ENCODE results near the gene CALR3. TPM values are rescaled to one million over a fixed set of nuclear protein-coding genes. Genes with fewer than 3 reads are reported as not detected.
"Not testable (repeated sequence)": the region's sequence is repeated elsewhere in the genome, so short reads cannot be mapped to it uniquely, and the experiment has no call there.

CALR3 gene
- total and polyA plus RNA-seq, 4 donors = 0.20 to 0.39 TPM; not detected in 2

- 93% methylated on average over 10 of the region's 14 CpGs for WGBS (ENCODE audit: insufficient coverage)
- Histone ChIP-seq H3K27me3 (ENCODE audit: control insufficient read depth, insufficient read depth, low read length) (no peaks in the 10 kb centered on the region), H3K4me3 (ENCODE audit: low read depth, low read length) (no peak overlapping the region), H3K27ac (ENCODE audit: low read depth, low read length) (no peak overlapping the region), H3K36me3 (ENCODE audit: control insufficient read depth, insufficient read depth, low read length) (peaks cover 99% of the 10 kb centered on the region), H3K4me1 (ENCODE audit: control insufficient read depth, insufficient read depth, low read length) (no peaks in the 10 kb centered on the region), H3K9me3 (ENCODE audit: control insufficient read depth, insufficient read depth, low read length) (no peaks in the 10 kb centered on the region)
- DNase-seq (ENCODE audit: low read depth in 4 of 6, low spot score in 6 of 6) = no peak
Observed at GRCh38 chr19:16516923-16517610, 21.1 kb upstream of the CALR3 start.

DNA sequence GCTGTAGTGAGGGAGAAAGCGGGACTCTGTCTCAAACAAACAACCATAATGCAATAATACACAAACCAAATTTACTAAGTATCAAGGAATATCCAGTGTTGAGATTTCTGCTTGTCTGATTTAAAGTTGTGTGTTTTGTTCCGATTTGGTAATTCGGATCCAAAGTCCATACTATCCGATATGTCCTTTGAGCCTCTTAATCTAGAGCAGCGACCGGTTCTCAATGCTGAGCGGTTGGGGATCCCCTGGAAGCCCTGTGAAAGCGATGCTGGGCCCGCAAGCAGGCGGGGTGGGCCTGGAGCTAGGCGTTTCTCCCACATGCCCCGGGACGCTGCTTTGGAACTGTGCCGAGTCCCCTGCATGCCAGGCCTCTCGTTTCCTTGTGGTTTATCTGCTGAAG lies 20.4 kb upstream of the CALR3 start:
- Histone ChIP-seq H3K4me3 (ENCODE audit: low read depth, low read length) (no peak overlapping the region), H3K36me3 (ENCODE audit: control insufficient read depth, insufficient read depth, low read length) (peaks cover 99% of the 10 kb centered on the region), H3K27me3 (ENCODE audit: control insufficient read depth, insufficient read depth, low read length) (no peaks in the 10 kb centered on the region), H3K9me3 (ENCODE audit: control insufficient read depth, insufficient read depth, low read length) (no peaks in the 10 kb centered on the region), H3K27ac (ENCODE audit: low read depth, low read length) (no peak overlapping the region), H3K4me1 (ENCODE audit: control insufficient read depth, insufficient read depth, low read length) (no peaks in the 10 kb centered on the region)
- WGBS (ENCODE audit: insufficient coverage) = 89% methylated on average over 14 of the region's 15 CpGs
- no peak for DNase-seq (ENCODE audit: low read depth in 4 of 6, low spot score in 6 of 6)

- Histone ChIP-seq H3K27ac (ENCODE audit: low read depth, low read length) (no peak overlapping the region), H3K36me3 (ENCODE audit: control insufficient read depth, insufficient read depth, low read length) (peaks cover 96% of the 10 kb centered on the region), H3K4me3 (ENCODE audit: low read depth, low read length) (no peak overlapping the region)
Observed at GRCh38 chr19:16514383-16515019, 18.5 kb upstream of the CALR3 start.

DNA sequence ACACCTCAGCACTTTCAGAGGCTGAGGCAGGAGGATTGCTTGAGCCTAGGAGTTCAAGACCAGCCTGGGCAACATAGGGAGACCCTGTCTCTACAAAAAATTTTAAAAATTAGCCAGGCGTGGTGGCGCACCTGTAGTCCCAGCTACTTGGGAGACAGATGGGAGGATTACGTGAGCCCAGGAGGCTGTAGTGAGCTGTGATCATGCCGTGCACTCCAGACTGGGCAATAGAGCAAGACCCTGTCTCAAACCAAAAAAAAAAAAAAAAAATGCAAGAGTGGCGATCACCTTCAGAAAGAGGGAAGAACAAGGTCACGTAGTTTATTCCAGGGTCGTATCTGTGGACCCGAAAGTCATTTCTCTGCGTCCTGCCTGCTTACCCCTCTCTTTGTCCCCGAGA lies 16.6 kb upstream of the CALR3 start:
- H3K9me3 ChIP-seq (ENCODE audit: control insufficient read depth, insufficient read depth, low read length); H3K4me3 ChIP-seq (ENCODE audit: low read depth, low read length); DNase-seq (ENCODE audit: low read depth in 4 of 6, low spot score in 6 of 6); H3K27me3 ChIP-seq (ENCODE audit: control insufficient read depth, insufficient read depth, low read length); H3K27ac ChIP-seq (ENCODE audit: low read depth, low read length): not testable (repeated sequence)
- peaks cover 88% of the 10 kb centered on the region for H3K36me3 ChIP-seq (ENCODE audit: control insufficient read depth, insufficient read depth, low read length)
- H3K4me1 ChIP-seq (ENCODE audit: control insufficient read depth, insufficient read depth, low read length) = peaks cover 20% of the 10 kb centered on the region
- WGBS (ENCODE audit: insufficient coverage) = 95% methylated on average over 8 of the region's 10 CpGs

More at GRCh38 chr19:16514383-16515019, 18.5 kb upstream of the CALR3 start:
- no peaks in the 10 kb centered on the region for H3K9me3 ChIP-seq (ENCODE audit: control insufficient read depth, insufficient read depth, low read length)
- peaks cover 11% of the 10 kb centered on the region for H3K4me1 ChIP-seq (ENCODE audit: control insufficient read depth, insufficient read depth, low read length)
- H3K27me3 ChIP-seq (ENCODE audit: control insufficient read depth, insufficient read depth, low read length) = no peaks in the 10 kb centered on the region
- WGBS (ENCODE audit: insufficient coverage) = 91% methylated on average over 20 of the region's 24 CpGs
- no peak for DNase-seq (ENCODE audit: low read depth in 4 of 6, low spot score in 6 of 6)

DNA sequence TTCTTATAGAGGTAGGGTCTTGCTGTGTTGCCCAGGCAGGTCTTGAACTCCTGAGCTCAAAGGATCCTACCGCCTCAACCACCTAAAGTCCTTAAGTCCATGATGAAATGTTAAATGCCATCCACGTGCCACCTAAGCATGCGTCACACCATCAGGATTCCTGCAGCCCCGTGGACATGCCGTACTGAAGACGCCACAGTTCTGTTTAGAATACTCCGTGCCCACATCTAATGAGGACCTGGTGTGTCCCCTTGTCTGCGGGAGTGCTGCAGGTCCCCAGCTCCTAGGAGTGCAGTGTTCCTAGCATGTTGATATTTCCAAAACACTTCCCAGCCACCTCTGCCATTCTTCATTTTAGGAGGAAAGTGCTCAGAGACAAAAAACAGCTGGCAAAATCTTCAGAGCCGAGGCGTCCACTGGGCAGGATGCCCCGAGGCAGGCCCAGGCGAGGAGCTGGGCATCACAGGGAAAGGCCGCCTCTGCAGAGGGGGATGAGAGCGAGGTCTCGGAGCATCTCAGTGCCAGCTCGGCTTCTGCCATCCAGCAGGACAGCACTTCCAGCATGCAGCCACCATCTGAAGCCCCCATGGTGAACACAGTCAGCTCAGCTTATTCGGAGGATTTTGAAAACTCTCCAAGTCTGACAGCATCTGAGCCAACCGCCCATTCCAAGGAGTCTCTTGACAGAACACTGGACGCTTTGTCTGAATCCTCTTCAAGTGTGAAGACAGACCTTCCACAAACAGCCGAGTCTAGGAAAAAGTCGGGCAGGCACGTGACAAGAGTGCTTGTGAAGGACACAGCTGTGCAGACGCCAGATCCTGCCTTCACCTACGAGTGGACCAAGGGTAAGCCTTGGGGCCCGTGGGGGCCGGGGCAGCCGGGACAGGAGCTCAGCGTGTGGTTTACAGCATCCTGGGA lies 13.4 kb upstream of the CALR3 start:
- H3K27me3 ChIP-seq (ENCODE audit: control insufficient read depth, insufficient read depth, low read length) = no peaks in the 10 kb centered on the region
- WGBS (ENCODE audit: insufficient coverage) = 56% methylated on average over 26 of the region's 28 CpGs
- H3K27ac ChIP-seq (ENCODE audit: low read depth, low read length) = peak overlapping the region; percentile 84
- H3K9me3 ChIP-seq (ENCODE audit: control insufficient read depth, insufficient read depth, low read length) = no peaks in the 10 kb centered on the region
- peaks cover 65% of the 10 kb centered on the region for H3K36me3 ChIP-seq (ENCODE audit: control insufficient read depth, insufficient read depth, low read length)
- H3K4me3 ChIP-seq (ENCODE audit: low read depth, low read length) = no peak overlapping the region
- DNase-seq (ENCODE audit: low read depth in 4 of 6, low spot score in 6 of 6) = peak; percentile 70 to 96 (median 82)
- peaks cover 20% of the 10 kb centered on the region for H3K4me1 ChIP-seq (ENCODE audit: control insufficient read depth, insufficient read depth, low read length)

DNA sequence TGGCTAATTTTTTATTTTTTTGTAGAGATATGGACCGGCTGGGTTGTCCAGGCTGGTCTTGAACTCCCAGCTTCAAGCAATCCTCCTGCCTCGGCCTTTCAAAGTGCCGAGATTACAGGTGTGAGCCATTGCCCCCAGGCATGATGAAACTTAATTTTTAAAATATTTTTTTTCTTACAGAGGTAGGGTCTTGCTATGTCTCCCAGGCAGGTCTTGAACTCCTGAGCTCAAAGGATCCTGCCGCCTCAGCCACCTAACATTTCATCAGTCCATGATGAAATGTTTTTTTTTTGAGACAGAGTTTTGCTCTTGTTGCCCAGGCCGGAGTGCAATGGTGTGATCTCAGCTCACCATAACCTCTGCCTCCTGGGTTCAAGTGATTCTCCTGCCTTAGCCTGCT lies 12.6 kb upstream of the CALR3 start:
- DNase-seq (ENCODE audit: low read depth in 4 of 6, low spot score in 6 of 6) = no peak
- peaks cover 65% of the 10 kb centered on the region for H3K36me3 ChIP-seq (ENCODE audit: control insufficient read depth, insufficient read depth, low read length)
- H3K27ac ChIP-seq (ENCODE audit: low read depth, low read length) = no peak overlapping the region
- H3K4me3 ChIP-seq (ENCODE audit: low read depth, low read length) = no peak overlapping the region
- 100% methylated on average over 2 of the region's 5 CpGs for WGBS (ENCODE audit: insufficient coverage)
- no peaks in the 10 kb centered on the region for H3K27me3 ChIP-seq (ENCODE audit: control insufficient read depth, insufficient read depth, low read length)
- no peaks in the 10 kb centered on the region for H3K9me3 ChIP-seq (ENCODE audit: control insufficient read depth, insufficient read depth, low read length)
- H3K4me1 ChIP-seq (ENCODE audit: control insufficient read depth, insufficient read depth, low read length) = peaks cover 20% of the 10 kb centered on the region

GRCh38 chr19:16506961-16507360 lies 11.0 kb upstream of the CALR3 start:
- WGBS (ENCODE audit: insufficient coverage) = 96% methylated on average over 5 of the region's 6 CpGs
- H3K4me3 ChIP-seq (ENCODE audit: low read depth, low read length) = no peak overlapping the region
- peaks cover 64% of the 10 kb centered on the region for H3K36me3 ChIP-seq (ENCODE audit: control insufficient read depth, insufficient read depth, low read length)
- H3K4me1 ChIP-seq (ENCODE audit: control insufficient read depth, insufficient read depth, low read length) = peaks cover 20% of the 10 kb centered on the region
- DNase-seq (ENCODE audit: low read depth in 4 of 6, low spot score in 6 of 6) = no peak
- no peaks in the 10 kb centered on the region for H3K9me3 ChIP-seq (ENCODE audit: control insufficient read depth, insufficient read depth, low read length)
- H3K27me3 ChIP-seq (ENCODE audit: control insufficient read depth, insufficient read depth, low read length) = no peaks in the 10 kb centered on the region
- H3K27ac ChIP-seq (ENCODE audit: low read depth, low read length) = no peak overlapping the region

- not testable (repeated sequence) for H3K4me3 ChIP-seq (ENCODE audit: low read depth, low read length); H3K9me3 ChIP-seq (ENCODE audit: control insufficient read depth, insufficient read depth, low read length); DNase-seq (ENCODE audit: low read depth in 4 of 6, low spot score in 6 of 6); H3K27me3 ChIP-seq (ENCODE audit: control insufficient read depth, insufficient read depth, low read length); H3K27ac ChIP-seq (ENCODE audit: low read depth, low read length)
- 100% methylated on average over 4 of the region's 11 CpGs for WGBS (ENCODE audit: insufficient coverage)
- H3K36me3 ChIP-seq (ENCODE audit: control insufficient read depth, insufficient read depth, low read length) = peaks cover 60% of the 10 kb centered on the region
- peaks cover 20% of the 10 kb centered on the region for H3K4me1 ChIP-seq (ENCODE audit: control insufficient read depth, insufficient read depth, low read length)
Observed at GRCh38 chr19:16506161-16506560, 10.2 kb upstream of the CALR3 start.

- H3K9me3 ChIP-seq (ENCODE audit: control insufficient read depth, insufficient read depth, low read length) = no peaks in the 10 kb centered on the region
- no peak overlapping the region for H3K27ac ChIP-seq (ENCODE audit: low read depth, low read length)
- 94% methylated on average over 2 of the region's 3 CpGs for WGBS (ENCODE audit: insufficient coverage)
- no peak for DNase-seq (ENCODE audit: low read depth in 4 of 6, low spot score in 6 of 6)
- H3K36me3 ChIP-seq (ENCODE audit: control insufficient read depth, insufficient read depth, low read length) = peaks cover 50% of the 10 kb centered on the region
- no peak overlapping the region for H3K4me3 ChIP-seq (ENCODE audit: low read depth, low read length)
- peaks cover 7% of the 10 kb centered on the region for H3K4me1 ChIP-seq (ENCODE audit: control insufficient read depth, insufficient read depth, low read length)
- H3K27me3 ChIP-seq (ENCODE audit: control insufficient read depth, insufficient read depth, low read length) = no peaks in the 10 kb centered on the region
Observed at GRCh38 chr19:16504271-16504670, 8.3 kb upstream of the CALR3 start.

Measured in spinal cord (tissue), 10 donors.